ENCODE measurements around the gene ARID2. TPM values are rescaled to one million over a fixed set of nuclear protein-coding genes. Genes with fewer than 3 reads are reported as not detected.

The ARID2 gene
- total RNA-seq, 2 experiments from 2014 or later: 30.1 to 44.9 TPM

GRCh38 chr12:45948546-45948945 lies 219.0 kb downstream of the ARID2 start:
- no peaks in the 10 kb centered on the region for H4K20me1 ChIP-seq (ENCODE audit: insufficient read depth, low read length)
- H3K4me2 ChIP-seq (ENCODE audit: low read length): no peak overlapping the region
- H3K79me2 ChIP-seq (ENCODE audit: insufficient read depth, low read depth, low read length): no peaks in the 10 kb centered on the region
- ChIA-PET POLR2A (interaction anchor here (0.6 to 1.5 kb wide), 5 partner anchors 10 to 594 kb away, joined by 3 to 4 read pairs (median 3); no protein-coding TSS in a partner anchor), CTCF (ENCODE audit: unreplicated experiment) (no interaction called here)
- BruUV-seq (replicated peaks): no TSS peak
- no peaks in the 10 kb centered on the region for H3K4me1 ChIP-seq (ENCODE audit: insufficient read depth, low read length, poor library complexity, severe bottlenecking)
- H3K36me3 ChIP-seq (ENCODE audit: insufficient read depth, low read length): peaks cover 75% of the 10 kb centered on the region
- no peaks in the 10 kb centered on the region for H3K9me2 ChIP-seq (ENCODE audit: insufficient read depth, low read length)
- TF ChIP-seq CTCF (conservative IDR thresholded peaks at IDR 0.05; ENCODE audit: low read length): no peak
- no peak for TF ChIP-seq EZH2phosphoT487 (IDR thresholded peaks at IDR 0.05; ENCODE audit: borderline replicate concordance, low read depth, low read length)
- no peak for DNase-seq (ENCODE audit: low spot score)
- intact Hi-C loops (cut with micrococcal nuclease; ENCODE audit: unreplicated experiment): no loop called here
- no peak overlapping the region for H3K4me3 ChIP-seq (ENCODE audit: low read depth, low read length, poor library complexity, severe bottlenecking)
- H3K27ac ChIP-seq (ENCODE audit: low read depth, low read length, poor library complexity, severe bottlenecking): no peak overlapping the region
- H2AFZ ChIP-seq (ENCODE audit: low read length): no peak overlapping the region
- H3K9me3 ChIP-seq (ENCODE audit: low read length): no peaks in the 10 kb centered on the region

Small RNAs within 50 kb of the gene (small RNA-seq; reads per million reads assigned to genes)
- not detected for gene RN7SL246P

All from OCI-LY7 (cell line).